ENCODE results near the gene LMAN2L.

Gene LMAN2L

DNA sequence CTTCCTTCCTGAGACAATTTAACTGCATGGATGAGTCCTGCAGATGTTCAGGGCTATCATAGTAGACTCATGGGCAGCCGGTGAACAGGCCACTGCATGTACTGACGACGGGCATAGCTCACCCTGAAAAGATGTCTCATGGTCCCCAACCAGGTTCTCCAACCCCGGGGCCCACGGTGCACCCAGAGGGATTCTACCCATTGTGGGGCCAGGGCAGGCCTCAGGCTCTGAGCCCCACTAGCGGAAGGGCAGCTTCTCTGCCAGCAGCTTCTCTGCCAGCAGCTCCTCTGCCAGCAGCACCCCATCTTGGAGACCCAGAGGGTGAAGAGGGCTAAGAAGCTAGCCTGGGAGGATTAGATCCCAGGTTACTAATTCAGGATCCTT lies 17.6 kb upstream of the LMAN2L start:
- TF ChIP-seq, protein P1, sequence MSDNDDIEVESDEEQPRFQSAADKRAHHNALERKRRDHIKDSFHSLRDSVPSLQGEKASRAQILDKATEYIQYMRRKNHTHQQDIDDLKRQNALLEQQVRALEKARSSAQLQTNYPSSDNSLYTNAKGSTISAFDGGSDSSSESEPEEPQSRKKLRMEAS (IDR thresholded peaks at IDR 0.05; ENCODE audit: low read depth, low read length) = no peak
- TF ChIP-seq, protein P2, sequence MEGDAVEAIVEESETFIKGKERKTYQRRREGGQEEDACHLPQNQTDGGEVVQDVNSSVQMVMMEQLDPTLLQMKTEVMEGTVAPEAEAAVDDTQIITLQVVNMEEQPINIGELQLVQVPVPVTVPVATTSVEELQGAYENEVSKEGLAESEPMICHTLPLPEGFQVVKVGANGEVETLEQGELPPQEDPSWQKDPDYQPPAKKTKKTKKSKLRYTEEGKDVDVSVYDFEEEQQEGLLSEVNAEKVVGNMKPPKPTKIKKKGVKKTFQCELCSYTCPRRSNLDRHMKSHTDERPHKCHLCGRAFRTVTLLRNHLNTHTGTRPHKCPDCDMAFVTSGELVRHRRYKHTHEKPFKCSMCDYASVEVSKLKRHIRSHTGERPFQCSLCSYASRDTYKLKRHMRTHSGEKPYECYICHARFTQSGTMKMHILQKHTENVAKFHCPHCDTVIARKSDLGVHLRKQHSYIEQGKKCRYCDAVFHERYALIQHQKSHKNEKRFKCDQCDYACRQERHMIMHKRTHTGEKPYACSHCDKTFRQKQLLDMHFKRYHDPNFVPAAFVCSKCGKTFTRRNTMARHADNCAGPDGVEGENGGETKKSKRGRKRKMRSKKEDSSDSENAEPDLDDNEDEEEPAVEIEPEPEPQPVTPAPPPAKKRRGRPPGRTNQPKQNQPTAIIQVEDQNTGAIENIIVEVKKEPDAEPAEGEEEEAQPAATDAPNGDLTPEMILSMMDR (IDR thresholded peaks at IDR 0.05; ENCODE audit: low read depth, low read length) = no peak
- TF ChIP-seq POLR2A (IDR thresholded peaks at IDR 0.05; ENCODE audit: extremely low read depth, insufficient read length) = no peak
- TF ChIP-seq MYC (IDR thresholded peaks at IDR 0.05; ENCODE audit: low read depth, low read length) = no peak
- no peak for DNase-seq (ENCODE audit: low read depth)
- no peak overlapping the region for H3K4me3 ChIP-seq (ENCODE audit: low read depth, low read length)

DNA sequence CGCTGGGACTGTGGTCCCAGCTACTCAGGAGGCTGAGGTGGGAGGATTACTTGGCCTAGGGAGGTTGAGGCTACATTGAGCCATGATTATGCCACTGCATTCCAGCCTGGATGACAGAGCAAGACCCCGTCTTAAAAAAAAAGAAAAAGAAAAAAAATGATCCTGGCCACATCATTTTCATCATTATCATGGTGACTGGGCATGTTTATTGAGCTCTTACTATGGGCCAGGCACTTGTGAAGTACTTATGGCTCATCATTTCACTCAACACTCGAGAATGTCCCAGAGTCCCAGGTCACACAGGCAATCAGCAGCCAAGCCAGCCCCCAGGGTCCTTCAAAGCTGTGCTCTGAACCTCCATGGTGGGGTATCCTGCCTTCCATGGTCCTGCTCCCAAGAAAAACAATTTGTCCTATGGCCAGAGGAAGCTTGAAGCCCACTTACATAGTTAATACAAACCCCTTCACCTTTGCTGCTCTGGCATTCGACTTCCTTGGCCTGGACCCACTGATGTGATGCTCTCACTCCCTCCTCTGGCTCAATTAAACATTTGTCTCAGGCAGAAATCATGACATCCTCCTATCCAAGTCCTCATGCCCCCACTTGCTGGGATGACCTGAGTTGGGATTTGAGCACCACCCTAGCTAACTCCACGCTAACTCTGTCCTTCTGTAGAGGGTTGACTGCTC lies 17.1 kb upstream of the LMAN2L start:
- no peak overlapping the region for H3K4me3 ChIP-seq (ENCODE audit: low read depth, low read length)
- TF ChIP-seq, protein P1 (IDR thresholded peaks at IDR 0.05; ENCODE audit: low read depth, low read length) = no peak
- TF ChIP-seq, protein P2 (IDR thresholded peaks at IDR 0.05; ENCODE audit: low read depth, low read length) = no peak
- TF ChIP-seq MYC (IDR thresholded peaks at IDR 0.05; ENCODE audit: low read depth, low read length) (no peak), POLR2A (IDR thresholded peaks at IDR 0.05; ENCODE audit: extremely low read depth, insufficient read length) (no peak)
- DNase-seq (ENCODE audit: low read depth) = no peak

DNA sequence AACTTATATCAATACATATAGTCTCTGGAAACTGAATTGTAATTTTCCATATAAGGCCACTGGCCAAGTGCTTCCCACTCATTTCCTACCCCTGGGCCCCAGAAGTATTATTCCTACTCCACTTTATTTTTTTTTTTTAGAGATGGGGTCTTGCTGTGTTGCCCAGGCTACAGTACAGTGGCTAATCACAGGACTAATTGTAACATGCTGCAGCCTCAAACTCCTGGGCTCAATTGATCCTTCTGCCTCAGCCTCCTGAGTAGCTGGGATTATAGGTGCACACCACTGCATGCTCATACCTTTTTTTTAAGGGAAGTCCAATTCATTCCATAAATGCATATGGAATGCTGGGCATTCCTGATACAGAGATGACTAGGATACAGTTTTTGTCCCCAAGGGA lies 14.5 kb upstream of the LMAN2L start:
- DNase-seq (ENCODE audit: low read depth) = no peak
- no peak overlapping the region for H3K4me3 ChIP-seq (ENCODE audit: low read depth, low read length)
- TF ChIP-seq POLR2A (IDR thresholded peaks at IDR 0.05; ENCODE audit: extremely low read depth, insufficient read length) = no peak
- TF ChIP-seq, protein P2 (IDR thresholded peaks at IDR 0.05; ENCODE audit: low read depth, low read length) = no peak
- TF ChIP-seq, protein P1 (IDR thresholded peaks at IDR 0.05; ENCODE audit: low read depth, low read length) = no peak
- TF ChIP-seq MYC (IDR thresholded peaks at IDR 0.05; ENCODE audit: low read depth, low read length) = no peak

DNA sequence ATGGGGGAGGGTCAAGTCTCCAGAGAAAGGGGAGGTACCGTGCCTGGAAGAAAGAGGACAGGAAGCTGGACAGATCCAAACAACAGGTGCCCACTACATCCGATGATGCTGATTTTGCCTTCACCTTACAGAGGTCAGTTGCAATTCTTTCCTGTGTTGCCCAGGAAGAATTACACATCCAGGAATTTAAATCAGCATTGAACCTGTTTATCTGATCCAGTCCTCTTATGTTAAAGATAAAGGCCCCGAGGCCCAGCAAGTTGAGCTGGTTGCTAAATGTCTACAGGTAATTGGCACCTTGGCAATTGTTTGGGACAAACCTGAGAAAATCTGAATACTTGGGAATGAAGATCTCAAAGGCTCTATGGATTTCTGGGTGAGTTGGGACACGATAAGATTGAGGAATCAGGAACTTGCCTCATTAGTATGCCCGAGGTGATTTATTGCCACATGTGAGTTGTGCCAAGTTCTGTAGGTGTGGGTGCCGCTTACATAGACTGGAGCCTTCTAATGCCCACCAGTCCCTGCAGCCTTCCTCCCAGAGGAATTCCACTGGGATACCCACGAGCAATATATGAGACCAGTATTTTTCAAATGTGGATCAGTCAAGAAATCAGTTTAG lies 13.9 kb upstream of the LMAN2L start:
- TF ChIP-seq, protein P1 (IDR thresholded peaks at IDR 0.05; ENCODE audit: low read depth, low read length) = no peak
- TF ChIP-seq, protein P2 (IDR thresholded peaks at IDR 0.05; ENCODE audit: low read depth, low read length) = no peak
- TF ChIP-seq POLR2A (IDR thresholded peaks at IDR 0.05; ENCODE audit: extremely low read depth, insufficient read length) = no peak
- DNase-seq (ENCODE audit: low read depth) = no peak
- H3K4me3 ChIP-seq (ENCODE audit: low read depth, low read length) = no peak overlapping the region

DNA sequence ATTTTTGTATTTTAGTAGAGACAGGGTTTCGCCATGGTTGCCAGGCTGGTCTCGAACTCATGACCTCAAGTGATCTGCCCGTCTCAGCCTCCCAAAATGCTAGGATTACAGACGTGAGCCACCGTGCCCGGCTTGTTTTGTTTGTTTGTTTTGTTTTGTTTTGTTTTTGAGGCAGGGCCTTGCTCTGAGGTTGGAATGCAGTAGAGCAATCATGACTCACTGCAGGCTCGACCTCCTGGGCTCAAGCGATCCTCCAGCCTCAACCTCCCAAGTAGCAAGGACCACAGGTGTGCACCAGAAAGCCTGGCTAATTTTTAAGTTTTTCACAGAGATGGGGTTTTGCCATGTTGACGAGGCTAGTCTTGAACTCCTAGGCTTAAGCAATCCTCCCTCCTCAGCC lies 11.9 kb upstream of the LMAN2L start:
- DNase-seq (ENCODE audit: low read depth) = no peak
- no peak for TF ChIP-seq POLR2A (IDR thresholded peaks at IDR 0.05; ENCODE audit: extremely low read depth, insufficient read length)
- TF ChIP-seq, protein P1 (IDR thresholded peaks at IDR 0.05; ENCODE audit: low read depth, low read length) = no peak
- no peak for TF ChIP-seq MYC (IDR thresholded peaks at IDR 0.05; ENCODE audit: low read depth, low read length)
- TF ChIP-seq, protein P2 (IDR thresholded peaks at IDR 0.05; ENCODE audit: low read depth, low read length) = no peak
- H3K4me3 ChIP-seq (ENCODE audit: low read depth, low read length) = no peak overlapping the region
